Epithelial cell of proximal tubule (primary cell): ENCODE results near the gene BRPF1. TPM values are rescaled to one million over a fixed set of nuclear protein-coding genes. Genes with fewer than 3 reads are reported as not detected.
A peak's percentile ranks its signal among the peaks of the same experiment; 100 is the strongest.

Source experiments
- DNase-seq: peaks from one replicate; pipeline ENCODE4 v3.0.0-alpha.2; 2011; ENCODE audit warnings: low read depth
- H3K4me3 ChIP-seq: 2 replicates; pipeline ENCODE4 v1.5.1; 2011; ENCODE audit warnings: low read depth, mild to moderate bottlenecking, low read length
- total RNA-seq: library from RNA; depleted of rRNA; stranded (reverse); fragments of >200 nt; gene quantifications from 2 replicates; pipeline ENCODE4 v1.2.3, GENCODE V29; 2015
- TF ChIP-seq, protein P1 (sequence below): conservative IDR thresholded peaks from 2 replicates; pipeline ENCODE4 v1.5.1; 2012; ENCODE audit warnings: low read depth, mild to moderate bottlenecking, low read length

The BRPF1 gene
- total RNA-seq, 1 donor from 2014 or later, result 15.7 TPM

DNA sequence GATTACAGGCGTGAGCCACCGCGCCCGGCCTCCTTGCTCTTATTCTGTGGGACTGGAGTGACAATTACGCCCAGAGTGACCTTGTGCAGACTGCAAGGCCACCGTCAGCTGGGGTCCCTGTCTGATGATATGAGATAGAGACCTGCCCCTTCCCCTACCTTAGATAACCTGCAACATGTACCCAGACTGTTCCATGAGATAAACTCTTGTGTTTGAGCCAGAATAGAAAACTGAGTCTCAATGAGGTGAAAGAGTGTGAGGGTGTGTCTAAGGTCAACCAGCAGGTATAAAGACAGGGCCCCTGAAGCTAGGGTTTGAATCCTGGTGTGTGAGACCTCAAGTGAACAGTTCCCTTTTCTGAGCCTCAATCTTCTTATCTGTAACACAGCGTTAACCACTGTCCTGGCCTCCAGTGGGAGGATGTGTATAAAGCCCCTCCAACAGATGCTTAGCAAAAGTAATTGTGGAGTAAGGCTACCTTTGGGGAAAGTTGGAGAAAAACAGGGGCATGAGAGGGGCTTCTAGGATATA lies 54.7 kb downstream of the BRPF1 start:
- no peak overlapping the region for H3K4me3 ChIP-seq
- TF ChIP-seq, protein P1, sequence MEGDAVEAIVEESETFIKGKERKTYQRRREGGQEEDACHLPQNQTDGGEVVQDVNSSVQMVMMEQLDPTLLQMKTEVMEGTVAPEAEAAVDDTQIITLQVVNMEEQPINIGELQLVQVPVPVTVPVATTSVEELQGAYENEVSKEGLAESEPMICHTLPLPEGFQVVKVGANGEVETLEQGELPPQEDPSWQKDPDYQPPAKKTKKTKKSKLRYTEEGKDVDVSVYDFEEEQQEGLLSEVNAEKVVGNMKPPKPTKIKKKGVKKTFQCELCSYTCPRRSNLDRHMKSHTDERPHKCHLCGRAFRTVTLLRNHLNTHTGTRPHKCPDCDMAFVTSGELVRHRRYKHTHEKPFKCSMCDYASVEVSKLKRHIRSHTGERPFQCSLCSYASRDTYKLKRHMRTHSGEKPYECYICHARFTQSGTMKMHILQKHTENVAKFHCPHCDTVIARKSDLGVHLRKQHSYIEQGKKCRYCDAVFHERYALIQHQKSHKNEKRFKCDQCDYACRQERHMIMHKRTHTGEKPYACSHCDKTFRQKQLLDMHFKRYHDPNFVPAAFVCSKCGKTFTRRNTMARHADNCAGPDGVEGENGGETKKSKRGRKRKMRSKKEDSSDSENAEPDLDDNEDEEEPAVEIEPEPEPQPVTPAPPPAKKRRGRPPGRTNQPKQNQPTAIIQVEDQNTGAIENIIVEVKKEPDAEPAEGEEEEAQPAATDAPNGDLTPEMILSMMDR, result no peak

DNA sequence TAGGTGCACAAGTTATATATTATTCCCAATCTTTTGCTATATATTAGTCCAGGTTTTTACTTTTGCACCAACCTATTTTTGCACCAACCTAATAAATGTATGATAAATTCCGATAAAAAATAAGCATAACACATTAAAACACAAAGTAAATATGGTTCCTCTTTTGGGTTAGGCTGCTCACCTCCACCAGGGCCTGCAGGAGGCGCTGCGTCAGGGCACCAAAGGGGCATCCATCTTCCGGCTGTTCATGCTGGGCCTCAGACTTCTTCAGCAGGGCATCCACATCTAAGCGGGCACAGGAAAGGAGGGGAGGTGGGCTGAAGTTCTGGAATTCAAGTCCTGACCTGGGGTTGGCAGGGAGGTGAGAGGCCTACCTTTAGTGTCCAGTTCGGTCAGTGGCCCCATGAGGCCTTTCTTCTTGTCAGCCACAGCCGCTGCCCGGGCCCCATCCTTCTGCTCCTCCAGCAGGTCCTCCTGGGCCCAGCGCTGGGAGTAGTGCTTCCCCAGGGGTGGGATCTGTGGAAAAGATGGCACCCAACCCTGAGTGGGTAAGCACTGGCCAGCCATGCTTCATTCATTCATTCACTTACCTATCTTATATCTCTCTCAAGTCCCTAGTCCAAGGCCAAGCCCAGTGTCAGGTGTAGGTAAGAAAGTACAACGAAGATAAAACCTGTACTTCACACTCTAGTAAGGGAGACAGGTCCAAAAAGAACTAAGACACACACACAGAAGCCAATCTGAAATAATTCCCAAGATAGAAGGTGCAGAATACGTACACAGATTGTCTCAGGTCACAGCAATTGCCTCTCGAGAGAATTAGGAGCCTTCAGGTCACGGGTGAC lies 55.5 kb downstream of the BRPF1 start:
- TF ChIP-seq, protein P1, result peak; percentile 59
- DNase-seq, result no peak
- H3K4me3 ChIP-seq, result no peak overlapping the region

More for the DNA sequence above, 54.7 kb downstream of the BRPF1 start:
- no peak for DNase-seq

DNA sequence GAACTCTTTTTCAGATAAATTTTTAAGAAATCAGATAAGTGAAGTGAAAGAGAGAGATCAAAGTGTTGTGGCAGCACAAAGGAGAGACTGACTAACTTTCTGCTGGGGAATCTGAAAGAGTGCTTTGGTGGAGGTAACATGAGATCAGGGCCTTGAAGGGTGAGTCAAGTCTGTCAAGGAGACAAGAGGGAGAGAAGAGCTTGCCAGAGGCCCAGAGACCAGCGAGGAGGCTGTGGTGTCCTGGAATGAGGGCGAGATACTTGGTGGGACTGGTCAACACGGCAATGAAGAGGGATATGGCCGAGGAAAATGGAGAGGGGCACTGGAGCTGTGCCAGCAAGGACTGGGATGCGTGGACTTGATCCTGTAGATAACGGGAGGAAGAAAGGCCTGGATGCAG lies 56.2 kb downstream of the BRPF1 start:
- TF ChIP-seq, protein P1, result no peak
- no peak for DNase-seq
- no peak overlapping the region for H3K4me3 ChIP-seq

DNA sequence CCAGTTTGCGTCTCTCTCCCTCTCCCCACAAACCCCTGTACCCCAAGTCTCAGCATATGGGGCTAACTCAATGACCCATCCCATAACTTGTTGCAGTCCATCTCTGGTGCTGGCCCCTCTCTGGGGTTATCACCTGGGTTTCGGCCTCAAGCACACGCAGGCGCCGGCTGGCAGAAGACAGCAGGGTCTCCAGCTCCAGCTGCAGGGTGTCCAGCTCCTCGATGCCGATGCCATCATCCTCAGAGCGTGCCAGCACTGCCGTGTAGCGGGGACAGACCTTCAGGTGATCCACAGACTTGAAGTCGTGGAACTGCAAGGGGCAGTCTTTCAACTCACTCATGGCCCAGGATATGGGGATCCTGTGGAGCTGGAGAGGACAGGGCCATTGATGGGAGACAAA lies 59.6 kb downstream of the BRPF1 start:
- TF ChIP-seq, protein P1, result no peak
- no peak for DNase-seq
- H3K4me3 ChIP-seq, result peak overlapping the region; percentile 91

DNA sequence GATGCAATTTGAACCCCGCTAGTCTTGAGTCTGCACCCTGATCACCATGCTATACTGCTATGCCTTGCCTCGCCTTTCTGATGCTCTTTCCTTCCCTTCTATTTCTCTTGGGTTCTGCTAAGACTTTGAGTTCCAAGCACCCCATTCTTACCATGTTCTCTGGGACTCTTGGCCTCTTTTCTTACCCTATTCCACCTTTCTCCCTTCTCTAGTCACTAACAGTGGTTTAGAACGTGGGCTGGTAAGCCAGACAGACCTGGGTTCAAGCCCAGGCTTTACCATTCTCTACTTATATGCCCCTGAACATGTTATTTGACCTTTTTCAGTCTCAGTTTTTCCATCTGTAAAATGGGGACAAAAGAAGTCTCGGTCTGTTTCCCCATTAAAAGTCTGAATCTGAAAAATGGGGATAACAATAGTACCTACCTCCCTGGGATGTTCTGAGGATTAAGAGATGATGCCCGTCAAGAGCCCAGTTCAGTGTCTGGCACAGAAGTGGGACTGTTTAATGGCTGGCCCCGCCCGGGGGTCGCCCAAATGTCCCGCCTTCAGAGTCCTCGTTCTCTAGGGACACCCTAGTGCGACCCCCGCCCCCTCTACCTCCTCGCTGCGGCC lies 60.4 kb downstream of the BRPF1 start:
- DNase-seq, result no peak

DNA sequence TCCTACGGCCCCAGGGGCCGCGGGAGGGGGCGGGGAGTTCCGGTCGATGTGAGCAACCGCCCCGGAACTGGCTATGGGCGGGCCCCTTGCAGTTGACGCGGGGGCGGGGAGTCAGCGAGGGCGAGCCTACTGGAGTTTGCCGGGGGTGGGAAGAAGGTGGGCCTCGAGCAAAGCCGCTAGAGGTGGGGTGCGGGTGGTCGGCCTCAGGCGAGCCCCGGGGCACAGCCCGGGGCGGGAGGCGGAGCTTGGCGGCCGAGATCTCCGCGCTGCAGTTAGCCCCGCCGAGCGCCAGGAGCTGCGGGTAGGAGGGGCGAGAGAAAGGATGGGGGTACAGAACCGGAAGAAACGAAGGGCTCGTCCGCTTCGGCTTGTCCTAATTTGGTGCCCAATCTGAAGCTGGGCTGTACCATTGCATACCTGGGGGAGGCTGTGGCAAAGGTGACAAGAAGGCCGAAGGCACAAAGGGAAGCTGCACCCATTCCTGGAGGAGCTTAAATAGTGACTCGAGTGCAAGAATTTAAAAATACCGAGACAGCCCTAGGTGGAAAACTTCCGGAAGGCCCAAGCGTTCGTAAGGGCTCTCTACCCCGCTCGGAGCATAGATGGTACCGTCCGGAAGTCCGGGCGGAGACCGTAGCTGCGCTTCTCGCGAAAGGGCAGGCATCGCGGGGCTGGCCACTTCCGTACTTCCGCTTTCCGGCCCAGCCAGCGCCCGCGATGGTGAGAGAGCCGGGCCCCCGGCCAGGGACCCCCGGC lies 61.0 kb downstream of the BRPF1 start, which contains the start of the genes ARPC4 and TADA3:
TSS of gene ARPC4 (plus strand) at position 678 of the 756 bp plus-strand sequence. CDS start at position 718, 40 bp downstream.
TSS of gene TADA3 (minus strand) at position 69 of the 756 bp plus-strand sequence. CDS start 1,007 bp downstream, outside the sequence.
- TF ChIP-seq, protein P1, result no peak
- DNase-seq, result peak; percentile 88

More for the DNA sequence above, 60.4 kb downstream of the BRPF1 start:
- TF ChIP-seq, protein P1, result no peak
- H3K4me3 ChIP-seq, result peak overlapping the region; percentile 91

More for the DNA sequence above, 61.0 kb downstream of the BRPF1 start, which contains the start of the genes ARPC4 and TADA3:
- H3K4me3 ChIP-seq, result peak within 1 kb of the TSS; percentile 91
